ENCODE measurements around the gene TMEM138.

Gene TMEM138

GRCh38 chr11:61361741-61362541 is at the start of gene TMEM138, which contains the start of gene CYB561A3:
Gene TMEM138, plus strand, starts transcription at chr11:61362374. Its CDS starts 2,017 bp downstream, at chr11:61364391.
Gene CYB561A3, minus strand, starts transcription at chr11:61361882. Its CDS starts 5,169 bp downstream, at chr11:61356713.
- H3K27me3 ChIP-seq (ENCODE audit: low read depth) = no peaks in the 10 kb centered on the region
- no peaks in the 10 kb centered on the region for H3K9me3 ChIP-seq
- H3K4me3 ChIP-seq = peak within 1 kb of the TSS; percentile 85
- in situ Hi-C loops (cut with MboI; ENCODE audit: low sequenced_read_pairs) = no loop called here
- H3K36me3 ChIP-seq (replicated peaks) = peaks cover 39% of the 10 kb centered on the region
- H3K4me1 ChIP-seq = peaks cover 10% of the 10 kb centered on the region
- peak; percentile 94 to 95 for DNase-seq (ENCODE audit: low spot score in 2 of 2)

DNA sequence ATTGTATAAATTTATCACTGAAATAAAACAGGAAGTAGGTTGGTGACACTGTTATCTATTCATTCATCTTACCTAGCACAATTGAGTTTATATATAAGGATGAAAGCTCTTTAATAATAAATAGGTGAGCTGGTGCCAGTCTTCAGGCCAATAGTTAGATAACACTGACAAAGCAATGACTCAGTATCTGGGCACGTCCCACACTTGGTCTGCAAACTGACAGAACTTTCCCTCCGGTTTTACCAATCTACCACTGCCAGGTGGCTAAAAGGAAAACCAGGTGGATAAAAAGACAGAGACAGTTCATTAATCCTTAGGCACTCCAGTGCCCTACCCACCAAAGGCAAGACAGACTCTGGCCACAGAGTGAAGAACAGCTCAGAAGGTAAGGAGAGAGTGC is 46.9 kb upstream of the TMEM138 start:
- peaks cover 76% of the 10 kb centered on the region for H3K36me3 ChIP-seq (replicated peaks)
- DNase-seq (ENCODE audit: low spot score in 2 of 2) = no peak
- no peak overlapping the region for H3K4me3 ChIP-seq
- H3K9me3 ChIP-seq = no peaks in the 10 kb centered on the region
- no peaks in the 10 kb centered on the region for H3K4me1 ChIP-seq
- H3K27me3 ChIP-seq (ENCODE audit: low read depth) = no peaks in the 10 kb centered on the region
- in situ Hi-C loops (cut with MboI; ENCODE audit: low sequenced_read_pairs) = no loop called here

DNA sequence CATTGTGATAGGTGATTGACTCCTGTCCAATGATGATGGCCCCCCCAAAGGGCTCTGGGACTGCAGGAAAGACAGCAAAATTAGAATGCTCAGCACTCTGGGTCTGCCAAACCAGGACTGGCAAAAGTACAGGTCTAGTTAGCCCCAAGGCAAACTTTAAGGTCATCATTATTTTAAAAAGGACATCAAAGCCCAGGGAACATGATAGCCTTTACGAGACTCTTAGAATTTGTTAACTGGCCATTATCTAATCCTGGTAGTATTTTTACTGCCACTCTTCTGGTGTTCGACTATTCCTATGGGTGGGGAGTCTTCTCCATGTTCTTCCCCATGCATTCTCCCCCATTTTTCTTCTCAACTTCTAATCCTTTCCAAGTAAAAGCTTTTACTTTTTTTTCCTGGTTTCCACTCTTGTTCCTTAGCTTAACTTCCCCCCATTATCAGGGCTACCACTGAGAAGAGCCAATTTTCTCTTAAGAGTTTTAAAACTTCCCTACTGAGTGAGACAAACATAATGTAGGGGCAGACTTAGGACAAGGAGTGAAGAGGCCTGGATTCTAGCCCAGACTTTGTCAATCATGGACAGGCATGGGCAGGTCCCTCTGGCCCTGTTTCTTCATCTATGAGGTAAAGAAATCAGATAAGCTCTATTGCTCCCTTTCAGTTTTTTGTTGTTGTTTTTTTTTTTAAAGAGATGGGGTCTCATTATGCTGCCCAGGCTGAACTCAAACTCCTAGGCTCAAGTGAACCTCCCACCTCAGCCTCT is 36.3 kb upstream of the TMEM138 start:
- no peak for DNase-seq (ENCODE audit: low spot score in 2 of 2)
- in situ Hi-C loops (cut with MboI; ENCODE audit: low sequenced_read_pairs) = no loop called here
- no peaks in the 10 kb centered on the region for H3K27me3 ChIP-seq (ENCODE audit: low read depth)
- H3K4me1 ChIP-seq = 0 out of 2 replicates have a peak, but pooled peaks cover under 1% of the 10 kb centered on the region
- H3K4me3 ChIP-seq = no peak overlapping the region
- no peaks in the 10 kb centered on the region for H3K9me3 ChIP-seq
- H3K36me3 ChIP-seq (replicated peaks) = peaks cover 84% of the 10 kb centered on the region

DNA sequence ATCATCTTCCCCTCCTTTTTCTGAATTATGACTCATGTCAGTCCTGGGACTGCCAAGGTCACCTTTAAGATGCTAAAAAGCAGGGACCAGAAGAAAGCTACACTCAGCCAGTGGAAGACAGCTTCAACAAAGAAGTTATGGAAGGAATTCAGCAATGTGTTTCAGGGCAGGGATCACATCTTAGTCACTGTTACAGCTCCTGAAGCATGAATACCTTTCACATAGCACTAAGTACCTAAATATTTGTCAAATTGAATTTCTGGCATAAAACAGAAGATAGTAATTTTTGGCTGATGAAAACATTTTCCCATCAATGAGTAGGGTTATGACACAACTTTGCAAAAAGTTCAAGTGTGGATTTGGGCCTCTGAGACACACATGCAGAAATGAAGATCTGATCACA is 34.5 kb upstream of the TMEM138 start:
- Histone ChIP-seq H3K9me3 (no peaks in the 10 kb centered on the region), H3K4me1 (peaks cover 11% of the 10 kb centered on the region; the same call in 1 of the 2 replicates), H3K4me3 (no peak overlapping the region), H3K36me3 (replicated peaks) (peaks cover 79% of the 10 kb centered on the region), H3K27me3 (ENCODE audit: low read depth) (no peaks in the 10 kb centered on the region)
- in situ Hi-C loops (cut with MboI; ENCODE audit: low sequenced_read_pairs) = no loop called here
- DNase-seq (ENCODE audit: low spot score in 2 of 2) = no peak

DNA sequence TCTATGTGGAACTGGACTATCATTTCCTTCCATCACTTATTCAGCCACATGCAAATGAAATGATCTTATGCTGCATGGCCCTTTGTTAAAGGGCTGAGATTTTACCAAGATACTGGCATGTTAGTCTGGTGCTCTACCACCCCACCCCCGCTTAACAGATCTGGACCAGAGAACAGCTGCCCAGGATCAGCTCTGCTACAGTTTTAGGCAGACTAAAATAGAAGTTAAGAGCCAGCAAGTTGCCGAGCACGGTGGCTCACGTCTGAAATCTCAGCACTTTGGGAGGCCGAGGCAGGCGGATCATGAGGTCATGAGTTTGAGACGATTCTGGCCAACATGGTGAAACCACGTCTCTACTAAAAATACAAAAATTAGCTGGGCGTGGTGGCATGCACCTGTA is 33.8 kb upstream of the TMEM138 start:
- Histone ChIP-seq H3K27me3 (ENCODE audit: low read depth) (no peaks in the 10 kb centered on the region), H3K36me3 (replicated peaks) (peaks cover 73% of the 10 kb centered on the region), H3K4me3 (no peak overlapping the region), H3K4me1 (peaks cover 11% of the 10 kb centered on the region; the same call in 1 of the 2 replicates), H3K9me3 (no peaks in the 10 kb centered on the region)
- in situ Hi-C loops (cut with MboI; ENCODE audit: low sequenced_read_pairs) = no loop called here
- DNase-seq (ENCODE audit: low spot score in 2 of 2) = no peak

DNA sequence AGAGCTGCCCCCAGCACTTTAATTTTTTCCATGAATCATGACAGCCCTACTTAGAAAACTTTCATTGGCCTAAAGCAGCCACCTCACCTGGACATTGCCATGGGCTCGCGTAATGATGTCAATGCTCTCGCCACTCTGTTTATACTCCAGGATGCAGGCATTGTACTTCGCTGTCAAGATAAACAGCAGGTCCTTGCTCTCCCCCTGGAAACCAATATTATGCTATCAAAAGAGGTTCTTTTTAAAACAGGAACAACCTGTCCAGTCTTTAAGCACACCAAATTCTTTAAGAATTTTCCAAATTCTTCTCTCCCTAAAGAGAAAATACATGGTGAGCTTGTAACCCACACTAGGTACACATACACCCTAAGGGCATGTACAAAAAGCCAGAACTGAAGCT is 32.3 kb upstream of the TMEM138 start:
- in situ Hi-C loops (cut with MboI; ENCODE audit: low sequenced_read_pairs) = no loop called here

DNA sequence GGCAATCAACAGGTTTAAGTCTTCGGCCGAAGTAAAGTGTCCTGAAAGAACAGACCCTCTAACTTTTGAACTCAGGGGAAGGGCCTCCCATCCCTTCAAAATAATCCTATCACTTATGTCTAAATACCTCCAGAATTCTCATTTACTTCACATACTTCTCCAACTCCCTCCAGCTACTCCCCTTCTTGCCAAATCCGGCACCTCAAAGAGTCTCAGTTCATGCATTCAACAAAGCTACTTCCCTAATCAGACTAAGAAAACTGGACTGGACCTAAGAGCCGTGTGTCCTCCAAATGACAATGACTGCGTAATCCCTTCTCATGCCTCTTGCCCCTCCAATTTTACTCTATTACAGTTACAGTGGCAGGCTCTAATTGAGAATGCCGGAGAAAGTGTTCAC is 30.5 kb upstream of the TMEM138 start:
- in situ Hi-C loops (cut with MboI; ENCODE audit: low sequenced_read_pairs) = no loop called here
- no peaks in the 10 kb centered on the region for H3K9me3 ChIP-seq
- peaks cover 37% of the 10 kb centered on the region for H3K4me1 ChIP-seq
- H3K4me3 ChIP-seq = peak overlapping the region; percentile 95
- no peak for DNase-seq (ENCODE audit: low spot score in 2 of 2)
- H3K36me3 ChIP-seq (replicated peaks) = peaks cover 46% of the 10 kb centered on the region
- H3K27me3 ChIP-seq (ENCODE audit: low read depth) = no peaks in the 10 kb centered on the region

More for the DNA sequence above, 32.3 kb upstream of the TMEM138 start:
- no peak for DNase-seq (ENCODE audit: low spot score in 2 of 2)
- Histone ChIP-seq H3K9me3 (no peaks in the 10 kb centered on the region), H3K4me1 (peaks cover 24% of the 10 kb centered on the region), H3K27me3 (ENCODE audit: low read depth) (no peaks in the 10 kb centered on the region), H3K4me3 (no peak overlapping the region), H3K36me3 (replicated peaks) (peaks cover 59% of the 10 kb centered on the region)

DNA sequence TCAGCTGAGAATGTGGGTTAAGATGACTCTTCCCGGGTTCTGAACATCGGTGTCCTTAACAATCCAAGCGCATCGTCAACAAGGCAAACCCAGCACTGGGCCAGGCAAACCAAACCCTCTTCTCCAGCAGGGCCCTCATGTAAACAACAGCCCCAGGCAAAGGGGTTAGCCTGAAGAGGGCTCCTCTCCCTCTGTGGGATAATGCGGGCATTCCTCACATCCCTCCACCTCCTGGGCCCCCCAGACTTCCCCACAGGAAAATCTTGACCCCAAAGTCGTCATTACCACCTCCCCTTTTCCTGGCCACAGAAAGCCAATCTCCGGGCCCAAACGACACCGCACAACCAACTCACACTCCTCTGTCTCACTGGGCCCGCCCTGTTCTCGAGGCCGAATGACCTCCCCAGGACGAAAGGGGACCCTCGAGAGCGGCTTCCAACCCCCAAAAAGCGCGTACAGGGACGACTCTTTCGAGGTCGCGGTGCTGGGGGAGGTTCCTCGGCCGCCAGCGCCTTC is 29.8 kb upstream of the TMEM138 start:
- Histone ChIP-seq H3K4me3 (peak overlapping the region; percentile 95), H3K9me3 (no peaks in the 10 kb centered on the region), H3K27me3 (ENCODE audit: low read depth) (no peaks in the 10 kb centered on the region), H3K36me3 (replicated peaks) (peaks cover 44% of the 10 kb centered on the region), H3K4me1 (peaks cover 37% of the 10 kb centered on the region)
- in situ Hi-C loops (cut with MboI; ENCODE audit: low sequenced_read_pairs) = no loop called here
- peak in 1 of 2 experiments; percentile 44 for DNase-seq (ENCODE audit: low spot score in 2 of 2)

GRCh38 chr11:61332797-61333549 is 29.2 kb upstream of the TMEM138 start, which contains the start of the genes DDB1 and TKFC:
Gene DDB1, minus strand, starts transcription at chr11:61333105. Its CDS starts 137 bp downstream, at chr11:61332968.
Gene TKFC, plus strand, starts transcription at chr11:61333228. Its CDS starts 1,501 bp downstream, at chr11:61334729.
- DNase-seq (ENCODE audit: low spot score in 2 of 2) = peak; percentile 91 to 97
- Histone ChIP-seq H3K9me3 (no peaks in the 10 kb centered on the region), H3K27me3 (ENCODE audit: low read depth) (no peaks in the 10 kb centered on the region), H3K4me1 (peaks cover 37% of the 10 kb centered on the region), H3K36me3 (replicated peaks) (peaks cover 39% of the 10 kb centered on the region), H3K4me3 (peak within 1 kb of the TSS; percentile 95)
- in situ Hi-C loops (cut with MboI; ENCODE audit: low sequenced_read_pairs) = no loop called here

DNA sequence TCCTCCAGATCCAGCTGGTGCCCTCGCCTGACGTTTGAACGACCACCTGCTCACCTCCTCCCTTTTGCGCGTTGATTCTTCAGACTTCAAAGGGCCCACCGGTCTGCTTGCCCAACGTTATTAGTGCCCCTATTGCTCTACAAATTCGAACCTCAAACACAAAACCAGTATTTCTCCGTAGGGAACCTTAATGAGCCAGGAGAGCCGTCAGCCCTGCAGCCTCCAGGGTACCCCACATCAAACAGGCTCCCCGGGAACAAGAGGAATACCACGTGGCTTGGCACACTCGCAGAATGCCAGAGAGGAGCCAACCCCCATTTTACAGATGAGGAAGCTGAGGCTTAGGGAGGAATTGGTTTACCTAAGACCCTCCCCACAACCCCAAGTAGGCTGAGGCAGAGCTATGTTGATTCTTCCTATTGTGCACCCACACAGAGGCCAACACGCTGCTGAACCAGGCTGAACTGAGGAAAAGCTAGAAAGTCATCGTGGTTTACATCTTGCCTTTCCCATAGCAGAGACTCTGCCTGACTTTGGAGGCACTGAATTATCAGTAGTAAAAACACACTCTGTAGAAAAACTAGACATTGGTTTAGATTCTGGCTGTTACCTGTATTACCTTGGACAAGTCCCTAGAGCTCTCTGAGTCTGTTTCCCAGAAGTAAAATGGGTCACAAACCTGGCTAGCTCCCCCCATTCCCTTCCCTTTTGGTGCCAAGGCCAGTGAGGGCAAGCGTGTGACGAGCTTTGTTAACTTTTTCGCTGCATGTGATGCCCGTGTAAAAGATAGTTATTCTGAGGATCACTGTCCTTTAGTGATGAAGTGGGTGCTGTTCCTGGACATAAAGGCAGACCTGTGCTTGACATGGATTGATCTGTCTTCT is 28.4 kb upstream of the TMEM138 start:
- peak overlapping the region; percentile 95 for H3K4me3 ChIP-seq
- H3K9me3 ChIP-seq = no peaks in the 10 kb centered on the region
- H3K27me3 ChIP-seq (ENCODE audit: low read depth) = no peaks in the 10 kb centered on the region
- peaks cover 37% of the 10 kb centered on the region for H3K36me3 ChIP-seq (replicated peaks)
- no peak for DNase-seq (ENCODE audit: low spot score in 2 of 2)
- in situ Hi-C loops (cut with MboI; ENCODE audit: low sequenced_read_pairs) = no loop called here
- peaks cover 37% of the 10 kb centered on the region for H3K4me1 ChIP-seq

GRCh38 chr11:61334434-61335354 is 27.5 kb upstream of the TMEM138 start:
- Histone ChIP-seq H3K36me3 (replicated peaks) (peaks cover 33% of the 10 kb centered on the region), H3K27me3 (ENCODE audit: low read depth) (no peaks in the 10 kb centered on the region), H3K9me3 (no peaks in the 10 kb centered on the region), H3K4me3 (no peak overlapping the region), H3K4me1 (peaks cover 37% of the 10 kb centered on the region)
- no peak for DNase-seq (ENCODE audit: low spot score in 2 of 2)
- in situ Hi-C loops (cut with MboI; ENCODE audit: low sequenced_read_pairs) = loop anchor here (5.0 kb wide), 1 partner anchor 53 kb away; no protein-coding TSS in a partner anchor

GRCh38 chr11:61335355-61335710 is 26.8 kb upstream of the TMEM138 start:
- no peaks in the 10 kb centered on the region for H3K9me3 ChIP-seq
- H3K27me3 ChIP-seq (ENCODE audit: low read depth) = no peaks in the 10 kb centered on the region
- no peak overlapping the region for H3K4me3 ChIP-seq
- no peak for DNase-seq (ENCODE audit: low spot score in 2 of 2)
- in situ Hi-C loops (cut with MboI; ENCODE audit: low sequenced_read_pairs) = loop anchor here (5.0 kb wide), 1 partner anchor 52 kb away; no protein-coding TSS in a partner anchor
- H3K36me3 ChIP-seq (replicated peaks) = peaks cover 27% of the 10 kb centered on the region
- peaks cover 37% of the 10 kb centered on the region for H3K4me1 ChIP-seq
